Ectodermal cell (in vitro differentiated cells): ENCODE results near the gene TSPAN5.

Experiments used
- H3K27ac ChIP-seq: 2 replicates; pipeline ENCODE4 v1.7.0; 2013; ENCODE audit warnings: mild to moderate bottlenecking, low read depth, low read length; ENCODE audit not compliant: insufficient read depth, poor library complexity, severe bottlenecking
- H3K27me3 ChIP-seq: 2 replicates; pipeline ENCODE4 v1.7.0; 2013; ENCODE audit warnings: mild to moderate bottlenecking, low read length; ENCODE audit not compliant: insufficient read depth, control insufficient read depth, poor library complexity, severe bottlenecking
- H3K36me3 ChIP-seq: one replicate; pipeline ENCODE4 v1.7.0; 2013; ENCODE audit warnings: low read length; ENCODE audit not compliant: control insufficient read depth, insufficient read depth
- H3K4me1 ChIP-seq: one replicate; pipeline ENCODE4 v1.7.0; 2013; ENCODE audit warnings: low read length; ENCODE audit not compliant: control insufficient read depth, insufficient read depth
- H3K4me3 ChIP-seq: 2 replicates; pipeline ENCODE4 v1.7.0; 2013; ENCODE audit warnings: low read depth, low read length, control low read depth; ENCODE audit not compliant: insufficient read depth
- H3K9me3 ChIP-seq: 2 replicates; pipeline ENCODE4 v1.7.0; 2013; ENCODE audit warnings: mild to moderate bottlenecking, low read length, moderate library complexity; ENCODE audit not compliant: control insufficient read depth
- WGBS, 2 experiments: methylation state at CpG; one replicate each; pipeline ENCODE4 v1.1.7; 2013; ENCODE audit warnings: missing lambda C conversion rate in 2 of 2; 5-methylcytosine and 5-hydroxymethylcytosine counted together

Gene TSPAN5

DNA sequence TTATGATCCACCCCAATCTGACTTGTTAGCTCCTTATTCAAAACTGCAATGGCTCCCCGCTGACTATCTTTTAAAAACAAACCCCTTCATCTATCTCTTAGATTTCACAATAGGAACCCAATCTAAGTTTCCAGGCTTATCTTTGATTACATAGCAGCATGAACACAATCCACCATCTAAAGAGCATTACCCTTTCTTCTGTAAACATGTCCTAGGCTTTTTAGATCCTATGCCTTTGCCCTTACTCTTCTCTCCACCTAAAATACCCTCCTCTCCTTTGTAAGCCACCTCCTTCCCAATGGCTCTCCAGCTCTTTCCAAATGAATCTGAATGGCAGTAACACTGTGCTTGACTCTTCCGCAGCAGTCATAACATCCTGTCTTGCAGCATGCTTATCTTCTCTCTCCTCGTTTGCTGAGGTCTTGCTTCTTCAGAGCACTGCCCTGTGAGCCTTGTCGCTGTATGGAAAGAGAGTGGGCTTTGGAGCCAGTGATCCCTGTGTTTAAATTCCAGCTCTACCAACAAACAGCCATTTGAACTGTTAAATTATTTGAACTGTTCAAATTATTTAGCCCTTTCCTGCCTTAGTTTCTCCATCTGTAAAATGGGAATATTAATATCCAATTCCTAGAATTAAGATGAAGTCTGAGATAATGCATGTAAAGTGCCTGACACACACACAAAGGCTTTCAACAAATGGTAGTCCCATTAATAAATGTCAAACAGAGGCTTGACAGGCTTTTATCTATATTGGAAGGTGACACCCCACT is 16.2 kb upstream of the TSPAN5 start:
- 93 to 96% methylated on average over 4 of the region's 4 CpGs for WGBS, 2 experiments
- Histone ChIP-seq H3K36me3 (no peaks in the 10 kb centered on the region), H3K9me3 (no peaks in the 10 kb centered on the region), H3K27me3 (no peaks in the 10 kb centered on the region), H3K4me3 (no peak overlapping the region), H3K4me1 (peaks cover 1% of the 10 kb centered on the region), H3K27ac (no peak overlapping the region)

DNA sequence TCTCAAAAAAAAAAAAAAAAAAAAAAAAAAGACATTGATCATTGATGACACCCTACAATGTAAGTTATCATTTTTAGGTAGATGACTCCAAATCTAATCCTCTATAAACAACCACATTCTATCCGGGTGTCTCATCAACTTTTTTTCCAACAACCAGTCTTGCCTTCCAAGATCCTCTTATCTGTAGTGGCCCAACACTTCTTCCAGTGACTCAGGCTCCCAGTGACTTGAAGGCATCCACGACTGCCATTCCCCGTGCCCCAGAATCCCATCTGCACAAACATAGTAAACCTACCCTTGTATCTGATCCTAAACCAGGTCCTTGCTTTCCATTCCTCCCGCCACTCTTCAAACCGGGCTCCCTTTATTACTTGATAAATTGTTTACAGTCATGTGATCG is 15.6 kb upstream of the TSPAN5 start:
- Histone ChIP-seq H3K4me3 (no peak overlapping the region), H3K27me3 (no peaks in the 10 kb centered on the region), H3K4me1 (no peaks in the 10 kb centered on the region), H3K9me3 (no peaks in the 10 kb centered on the region), H3K27ac (no peak overlapping the region), H3K36me3 (no peaks in the 10 kb centered on the region)
- 94 to 95% methylated on average over 6 of the region's 6 CpGs for WGBS, 2 experiments

GRCh38 chr4:98673288-98673644 is 14.9 kb upstream of the TSPAN5 start:
- Histone ChIP-seq H3K4me3 (no peak overlapping the region), H3K27ac (no peak overlapping the region), H3K36me3 (no peaks in the 10 kb centered on the region), H3K9me3 (no peaks in the 10 kb centered on the region), H3K27me3 (no peaks in the 10 kb centered on the region), H3K4me1 (no peaks in the 10 kb centered on the region)
- WGBS, 2 experiments: 89% methylated on average over 4 of the region's 4 CpGs

GRCh38 chr4:98672583-98673287 is 14.3 kb upstream of the TSPAN5 start:
- WGBS, 2 experiments: 52 to 60% methylated on average over 3 to 5 of the region's 5 CpGs
- Histone ChIP-seq H3K4me1 (no peaks in the 10 kb centered on the region), H3K9me3 (no peaks in the 10 kb centered on the region), H3K27me3 (no peaks in the 10 kb centered on the region), H3K36me3 (no peaks in the 10 kb centered on the region), H3K27ac (no peak overlapping the region), H3K4me3 (no peak overlapping the region)

DNA sequence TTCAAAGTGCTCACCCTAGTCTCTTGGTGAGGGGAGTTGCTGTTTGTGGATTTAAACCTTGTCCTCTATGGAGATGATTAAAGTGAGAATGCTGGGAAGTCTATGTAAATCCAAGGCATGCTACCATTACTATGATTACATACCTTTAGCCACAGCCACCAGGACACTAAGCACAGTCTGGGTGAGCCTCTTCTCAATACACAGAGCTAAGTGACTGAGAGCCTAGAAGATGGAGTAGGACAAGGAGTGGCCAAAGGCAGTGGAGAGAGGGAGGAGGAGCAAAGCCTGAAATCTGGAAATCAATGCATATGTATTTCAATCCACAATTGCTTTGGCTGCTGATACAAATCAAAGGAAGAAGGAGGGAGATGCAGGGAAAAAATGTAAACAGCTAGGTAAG is 12.7 kb upstream of the TSPAN5 start:
- H3K27me3 ChIP-seq: no peaks in the 10 kb centered on the region
- H3K27ac ChIP-seq: no peak overlapping the region
- no peaks in the 10 kb centered on the region for H3K9me3 ChIP-seq
- no peaks in the 10 kb centered on the region for H3K4me1 ChIP-seq
- H3K4me3 ChIP-seq: no peak overlapping the region
- H3K36me3 ChIP-seq: no peaks in the 10 kb centered on the region

GRCh38 chr4:98670186-98670585 is 11.8 kb upstream of the TSPAN5 start:
- peaks cover 6% of the 10 kb centered on the region for H3K36me3 ChIP-seq
- peaks cover 5% of the 10 kb centered on the region for H3K9me3 ChIP-seq

GRCh38 chr4:98669577-98669976 is 11.2 kb upstream of the TSPAN5 start:
- Histone ChIP-seq H3K36me3 (peaks cover 7% of the 10 kb centered on the region), H3K27ac (no peak overlapping the region), H3K27me3 (no peaks in the 10 kb centered on the region), H3K4me3 (no peak overlapping the region), H3K4me1 (no peaks in the 10 kb centered on the region), H3K9me3 (peaks cover 5% of the 10 kb centered on the region)
- WGBS, 2 experiments: 93 to 100% methylated on average over 3 to 4 of the region's 4 CpGs

More at GRCh38 chr4:98670186-98670585, 11.8 kb upstream of the TSPAN5 start:
- Histone ChIP-seq H3K27ac (no peak overlapping the region), H3K4me3 (no peak overlapping the region), H3K4me1 (no peaks in the 10 kb centered on the region), H3K27me3 (no peaks in the 10 kb centered on the region)
- 94 to 96% methylated on average over 4 of the region's 5 CpGs for WGBS, 2 experiments

- WGBS, 2 experiments: 91 to 93% methylated on average over 4 of the region's 4 CpGs
- Histone ChIP-seq H3K4me3 (no peak overlapping the region), H3K27me3 (peaks cover 1% of the 10 kb centered on the region), H3K27ac (no peak overlapping the region), H3K9me3 (peaks cover 5% of the 10 kb centered on the region), H3K36me3 (peaks cover 7% of the 10 kb centered on the region), H3K4me1 (peaks cover 18% of the 10 kb centered on the region)
Observed at GRCh38 chr4:98664959-98665358, 6.5 kb upstream of the TSPAN5 start.

- peaks cover 18% of the 10 kb centered on the region for H3K4me1 ChIP-seq
- H3K9me3 ChIP-seq: peaks cover 5% of the 10 kb centered on the region
- 80 to 84% methylated on average over 10 of the region's 10 CpGs for WGBS, 2 experiments
- peaks cover 7% of the 10 kb centered on the region for H3K36me3 ChIP-seq
- peaks cover 10% of the 10 kb centered on the region for H3K27me3 ChIP-seq
- no peak overlapping the region for H3K27ac ChIP-seq
- no peak overlapping the region for H3K4me3 ChIP-seq
Observed at GRCh38 chr4:98663226-98664006, 5.0 kb upstream of the TSPAN5 start.

DNA sequence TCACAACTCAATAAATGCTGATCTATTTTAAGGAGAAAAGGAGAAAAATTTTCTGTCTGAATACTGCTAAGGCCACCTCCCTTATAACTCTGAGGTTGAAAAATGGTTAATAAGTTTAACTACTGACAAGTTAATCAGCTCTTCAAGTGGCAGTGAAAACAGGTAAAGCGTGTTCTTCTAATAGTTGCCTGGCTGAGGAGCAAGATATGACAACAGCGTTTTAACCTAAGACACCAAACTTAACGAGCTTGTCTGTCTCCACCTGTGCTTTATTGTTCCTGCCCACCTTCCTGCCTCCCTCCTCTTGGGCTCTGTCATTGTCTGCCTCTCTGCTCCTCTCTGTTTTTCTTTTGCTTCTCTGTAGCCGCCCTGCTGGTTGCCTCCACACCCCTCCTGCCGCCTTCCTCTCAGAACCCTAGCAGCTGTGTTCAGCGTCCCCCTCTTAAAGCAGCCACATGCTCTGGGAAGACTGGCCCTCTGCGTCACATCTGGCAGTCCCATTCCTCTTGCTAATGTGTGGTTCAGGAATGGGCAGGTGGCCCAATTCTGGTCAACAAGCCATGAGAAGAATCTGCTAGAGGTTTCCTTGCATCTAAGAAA is 4.3 kb upstream of the TSPAN5 start:
- peaks cover 7% of the 10 kb centered on the region for H3K36me3 ChIP-seq
- H3K9me3 ChIP-seq: peaks cover 5% of the 10 kb centered on the region
- H3K27me3 ChIP-seq: peaks cover 10% of the 10 kb centered on the region
- no peak overlapping the region for H3K4me3 ChIP-seq
- no peak overlapping the region for H3K27ac ChIP-seq
- H3K4me1 ChIP-seq: peaks cover 18% of the 10 kb centered on the region
- 8% methylated on average over 7 of the region's 7 CpGs for WGBS, 2 experiments
